ENCODE results near the gene SECISBP2.
"Not testable (repeated sequence)": the region's sequence is repeated elsewhere in the genome, so short reads cannot be mapped to it uniquely, and the experiment has no call there.

SECISBP2 gene

DNA sequence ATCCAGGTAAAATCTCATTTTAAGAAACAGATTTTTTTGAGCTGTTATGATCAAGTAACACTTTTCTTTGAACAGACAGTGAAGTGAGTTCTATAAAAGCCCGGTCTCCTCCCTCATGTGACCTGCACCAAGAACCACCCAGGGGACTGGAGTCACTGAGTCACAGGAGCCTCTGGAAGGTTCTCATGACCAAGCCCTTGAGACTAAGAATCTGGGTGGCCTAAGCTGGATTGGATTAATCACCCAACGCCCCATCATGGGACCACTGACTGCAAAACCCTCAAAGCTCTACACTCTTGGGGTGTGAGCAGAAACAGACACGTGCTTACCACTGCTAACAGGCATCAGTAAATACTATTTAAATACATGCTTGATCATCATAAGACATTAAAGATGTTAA lies 48.4 kb downstream of the SECISBP2 start:
- DNase-seq, result no peak

DNA sequence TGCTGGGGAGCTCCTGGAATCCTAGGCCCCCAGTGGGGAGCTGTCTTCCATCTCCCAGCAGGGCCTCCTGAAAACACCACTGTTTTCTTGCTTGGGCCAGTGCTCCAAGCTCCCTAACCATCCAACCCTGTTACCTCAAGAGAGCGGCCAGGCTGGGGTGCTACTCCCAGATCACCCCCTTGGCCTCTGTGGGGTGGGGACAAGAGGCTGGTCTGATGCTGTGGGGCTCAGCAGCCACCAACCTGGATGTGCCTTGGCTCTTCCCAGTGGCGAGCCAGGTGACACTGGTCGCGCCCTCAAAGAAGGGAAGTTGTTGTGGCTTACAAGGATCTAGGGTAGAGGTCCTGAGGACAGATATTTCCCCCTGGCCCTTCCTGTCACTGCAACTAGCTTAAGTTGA lies 49.0 kb downstream of the SECISBP2 start:
- no peak for DNase-seq

DNA sequence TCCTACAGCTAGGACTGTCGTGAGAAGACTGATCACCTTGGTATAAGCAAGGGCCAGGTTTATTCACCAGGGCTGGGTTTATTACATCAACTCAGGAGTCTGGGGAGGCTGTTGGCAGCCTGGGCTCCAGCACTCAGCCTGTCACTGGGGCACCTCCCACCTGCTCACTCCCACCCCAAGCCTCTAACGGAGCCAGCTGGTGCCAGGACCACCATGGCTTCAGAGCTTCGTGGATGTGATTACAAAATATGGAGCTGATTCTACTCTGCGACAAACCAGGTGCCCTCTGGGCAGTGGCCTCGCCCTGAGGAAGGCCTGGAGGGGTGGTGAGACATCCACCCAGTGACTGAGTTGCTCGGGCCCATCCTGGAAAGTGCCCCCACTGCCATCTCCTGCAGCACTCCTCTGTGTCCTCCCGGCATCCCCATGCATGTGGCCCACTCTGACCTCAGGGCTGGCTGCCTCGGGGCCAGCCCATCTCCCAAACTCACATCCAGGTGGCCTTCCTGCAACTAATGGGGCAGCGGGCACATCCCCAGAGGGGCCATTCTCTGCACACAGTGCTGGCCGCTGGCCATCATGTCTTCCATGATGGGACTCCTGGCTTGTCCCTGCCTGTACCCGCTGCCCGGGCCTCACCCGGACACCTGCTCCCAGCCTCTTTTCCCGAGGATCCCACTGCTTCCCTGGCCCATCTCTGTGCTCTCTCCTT lies 49.6 kb downstream of the SECISBP2 start:
- DNase-seq, result no peak

DNA sequence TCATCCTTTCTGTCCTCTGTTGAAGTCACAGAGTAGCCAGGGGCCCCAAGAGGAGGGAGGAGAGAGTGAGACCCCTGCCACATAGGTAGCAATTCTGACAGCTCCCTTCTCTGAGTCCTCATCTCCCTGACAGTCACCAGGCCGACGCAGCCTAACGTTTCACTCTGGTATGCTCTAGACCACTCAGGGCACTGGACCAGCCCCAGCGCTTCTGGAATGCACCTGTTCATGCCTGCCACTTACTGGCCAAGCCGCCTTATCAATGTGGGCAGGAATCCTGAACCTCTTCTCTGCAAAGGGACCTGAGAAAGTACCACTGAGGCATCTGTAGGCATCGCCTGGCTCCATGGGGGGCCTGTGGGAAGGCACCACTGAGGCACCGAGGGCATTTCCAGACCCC lies 50.2 kb downstream of the SECISBP2 start:
- no peak for DNase-seq

DNA sequence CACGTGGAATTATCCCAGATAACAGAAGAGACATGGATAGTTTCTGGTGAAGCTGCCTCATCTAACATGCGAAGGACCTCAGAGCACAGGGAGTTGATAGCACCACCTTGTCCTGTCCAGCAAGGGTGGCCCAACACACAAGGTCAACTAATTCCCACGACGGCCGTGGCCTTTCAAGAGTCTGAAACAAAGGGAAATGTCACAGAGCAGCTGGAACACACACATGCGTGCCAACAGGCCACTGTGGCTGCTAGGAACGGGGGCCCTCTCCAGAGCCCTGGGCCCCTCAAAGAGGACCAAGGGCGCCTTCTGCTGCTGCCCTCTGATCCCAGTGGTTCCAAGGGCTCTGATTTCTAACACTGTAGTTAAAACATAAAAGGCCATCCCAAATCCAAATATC lies 50.7 kb downstream of the SECISBP2 start:
- DNase-seq, result no peak

DNA sequence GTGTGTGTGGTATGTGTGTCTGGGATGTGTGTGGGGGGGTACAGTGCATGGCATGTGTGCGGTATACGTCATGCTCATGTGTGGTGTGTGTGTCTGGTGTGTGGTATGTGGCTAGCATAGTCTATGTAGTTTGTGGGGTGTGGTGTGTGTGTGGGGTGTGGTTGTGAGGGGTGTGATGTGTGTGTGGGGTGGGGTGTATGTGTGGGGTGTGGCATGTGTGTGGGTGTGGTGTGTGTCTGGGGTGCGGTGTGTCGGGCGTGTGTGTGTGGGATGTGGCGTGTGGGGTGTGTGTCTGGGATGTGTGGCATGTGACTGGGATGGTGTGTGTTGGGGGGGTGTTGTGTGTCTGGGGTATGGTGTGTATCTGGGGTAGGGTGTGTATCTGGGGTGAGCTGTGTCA lies 52.3 kb downstream of the SECISBP2 start:
- no peak for DNase-seq

DNA sequence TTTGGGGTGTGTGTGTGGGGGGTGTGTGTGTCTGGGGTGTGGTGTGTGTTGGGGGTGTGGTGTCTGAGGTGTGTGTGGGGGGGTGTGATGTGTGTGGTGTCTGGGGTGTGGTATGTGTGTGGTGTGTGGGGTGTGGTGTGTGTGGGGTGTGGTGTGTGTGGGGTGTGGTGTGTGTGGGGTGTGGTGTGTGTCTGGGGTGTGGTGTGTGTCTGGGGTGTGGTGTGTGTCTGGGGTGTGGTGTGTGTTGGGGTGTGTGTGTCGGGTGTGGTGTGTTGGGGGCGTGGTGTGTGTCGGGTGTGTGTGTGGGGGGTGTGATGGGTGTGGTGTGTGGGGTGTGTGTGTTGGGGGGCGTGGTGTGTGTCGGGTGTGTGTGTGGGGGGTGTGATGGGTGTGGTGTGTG lies 53.5 kb downstream of the SECISBP2 start:
- DNase-seq, result not testable (repeated sequence)

DNA sequence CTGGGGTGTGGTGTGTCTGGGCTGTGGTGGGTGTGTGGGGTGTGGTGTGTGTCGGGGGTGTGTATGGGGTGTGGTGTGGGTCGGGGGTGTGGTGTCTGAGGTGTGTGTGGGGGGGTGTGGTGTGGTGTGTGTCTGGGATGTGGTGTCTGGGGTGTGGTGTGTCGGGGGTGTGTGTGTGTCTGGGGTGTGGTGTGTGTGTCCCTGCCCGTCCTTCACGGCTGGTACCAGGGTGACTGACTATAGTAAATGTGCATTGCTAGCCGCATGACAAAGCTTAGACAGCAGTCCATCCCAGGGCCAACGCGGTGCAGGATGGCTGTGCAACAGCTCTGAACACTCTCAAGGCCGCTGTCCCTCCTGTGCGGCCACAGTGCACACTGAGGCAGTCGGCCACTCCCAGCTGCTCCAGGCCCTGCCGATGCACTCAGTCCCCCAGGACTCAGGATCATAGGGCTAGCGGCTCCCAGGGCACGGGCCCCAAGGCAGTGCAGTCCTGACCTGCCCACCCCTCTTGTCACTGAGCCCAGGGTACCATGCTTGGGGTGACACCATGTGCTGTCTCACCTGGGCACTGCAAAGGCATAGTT lies 54.0 kb downstream of the SECISBP2 start:
- no peak for DNase-seq

DNA sequence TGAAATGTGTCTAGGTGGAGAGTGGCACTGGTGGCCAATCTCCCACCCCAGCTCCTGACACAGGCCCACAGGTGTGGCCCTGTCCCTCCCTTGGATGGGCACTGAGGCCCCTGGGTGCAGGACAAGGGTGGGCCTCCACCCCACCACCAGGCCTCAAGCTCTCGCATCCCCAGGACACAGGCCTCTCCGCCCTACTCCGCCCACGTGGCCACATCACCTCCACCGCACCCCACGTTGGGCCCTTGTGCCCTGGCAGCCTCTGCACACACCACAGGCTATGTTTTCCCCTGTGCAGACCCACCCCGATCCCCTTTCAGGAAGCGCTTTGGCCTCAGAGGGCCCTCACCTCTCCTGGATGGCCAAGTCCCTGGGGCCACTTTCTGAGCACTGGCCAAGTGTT lies 54.7 kb downstream of the SECISBP2 start:
- DNase-seq, result no peak

DNA sequence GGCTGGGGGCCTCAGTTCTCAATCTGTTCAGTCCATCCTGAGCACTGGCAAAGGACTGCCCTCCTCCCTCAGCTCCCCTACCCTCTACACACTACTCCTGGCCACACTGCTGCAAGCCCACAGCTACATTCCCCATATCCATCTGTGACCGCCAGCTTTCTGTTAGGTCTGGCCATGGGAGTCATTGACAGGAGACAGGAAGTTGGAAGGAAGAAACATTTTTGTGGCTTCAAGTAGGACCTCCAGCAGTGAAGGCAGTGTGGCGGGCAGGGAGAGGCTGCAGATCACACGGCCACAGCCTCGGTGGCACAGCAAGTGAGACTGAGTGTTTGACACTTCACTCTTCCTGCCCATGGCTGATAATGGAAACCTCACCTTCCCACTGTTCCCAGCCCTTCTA lies 55.9 kb downstream of the SECISBP2 start:
- no peak for DNase-seq

DNA sequence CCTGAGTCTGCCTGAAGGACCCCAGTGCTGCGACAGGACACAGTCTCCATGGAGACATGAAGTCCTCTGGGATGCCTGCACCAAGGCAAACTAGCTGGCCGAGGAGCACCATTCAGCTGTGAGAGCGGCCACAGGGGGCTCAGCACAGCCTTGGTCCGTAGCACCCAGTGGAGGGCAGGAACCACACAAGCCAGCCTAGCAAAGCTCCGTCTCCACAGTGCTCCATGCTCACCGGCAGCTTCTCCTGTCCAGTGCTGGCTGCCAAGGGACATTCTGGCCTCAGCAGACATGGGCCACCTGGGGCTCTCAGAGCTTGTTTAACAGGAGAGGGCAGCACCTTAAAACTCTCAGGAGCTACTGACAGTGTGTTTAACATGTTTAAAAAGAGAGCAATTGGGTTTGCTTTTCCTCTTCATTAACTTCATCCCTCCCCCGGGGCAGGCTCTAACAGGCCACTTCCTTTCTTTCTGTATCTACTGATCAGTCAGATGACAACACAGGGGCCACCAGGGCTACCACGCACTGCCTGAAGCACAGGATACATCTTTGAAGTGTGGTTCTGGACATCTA lies 57.0 kb downstream of the SECISBP2 start:
- no peak for DNase-seq

DNA sequence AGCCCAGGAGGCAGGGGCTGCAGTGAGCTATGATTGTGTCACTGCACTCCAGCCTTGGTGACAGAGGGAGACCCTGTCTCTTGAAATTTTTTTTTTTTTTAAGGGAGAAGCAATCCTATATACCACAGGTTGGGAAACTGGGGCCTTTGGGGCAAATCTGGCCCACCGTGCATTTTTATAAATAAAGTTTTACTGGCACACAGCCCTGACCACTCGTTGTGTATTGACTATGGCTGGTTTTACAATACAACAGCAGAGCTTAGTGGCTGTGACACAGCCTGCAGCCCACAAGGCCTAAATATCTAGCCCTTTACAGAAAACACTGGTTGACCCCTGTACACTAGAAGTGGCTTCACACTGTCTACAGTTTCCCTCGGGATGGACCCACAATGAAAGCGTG lies 58.0 kb downstream of the SECISBP2 start:
- DNase-seq, result no peak

DNA sequence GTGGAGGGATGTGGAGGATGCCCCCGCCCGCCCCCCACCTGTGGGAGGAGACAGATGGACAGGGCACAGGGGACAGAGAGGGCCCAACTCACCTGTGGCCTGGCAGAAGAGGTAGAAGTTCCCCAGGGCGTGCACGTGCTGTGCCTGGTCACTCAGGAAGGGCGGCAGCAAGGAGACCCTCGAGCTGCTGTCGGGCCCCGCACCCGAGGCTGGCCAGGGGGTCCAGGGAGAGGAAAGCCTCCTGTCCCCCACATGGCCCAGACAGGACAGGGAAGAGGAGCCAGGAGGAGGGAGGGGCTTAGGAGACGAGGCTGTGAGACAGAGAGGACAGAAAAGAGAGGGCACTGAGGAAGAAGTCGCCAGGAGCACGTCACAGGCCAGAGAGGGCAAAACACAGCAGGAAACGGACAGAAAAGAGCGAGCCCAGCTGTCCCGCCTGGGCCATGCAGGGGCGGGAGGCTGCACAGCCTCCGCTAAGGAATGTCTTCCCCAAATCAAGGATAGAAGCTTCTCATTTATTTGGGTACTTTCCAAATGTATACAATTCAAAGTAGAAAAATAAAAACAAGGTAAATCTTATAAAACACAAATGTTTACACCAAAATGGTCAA lies 58.5 kb downstream of the SECISBP2 start:
- no peak for DNase-seq

DNA sequence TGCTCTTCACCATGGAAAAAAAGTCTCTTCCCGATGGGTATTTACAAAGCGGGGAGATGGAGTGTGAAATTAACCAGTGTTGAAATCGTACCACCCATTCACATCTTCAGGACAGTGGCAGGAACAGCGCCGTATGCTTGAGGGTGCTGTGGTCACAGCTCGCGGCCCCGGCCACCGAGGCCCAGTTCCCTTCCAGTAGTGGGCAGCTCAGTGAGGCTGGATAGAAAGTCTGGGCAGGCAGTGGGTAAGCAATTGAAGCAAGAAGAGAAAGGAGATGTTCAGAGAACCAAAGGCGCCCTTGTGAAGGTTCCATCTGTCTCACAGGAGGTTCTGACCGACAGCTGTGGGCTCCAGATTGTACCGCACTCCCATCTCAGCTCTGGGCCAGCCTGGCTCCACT lies 59.1 kb downstream of the SECISBP2 start:
- no peak for DNase-seq

DNA sequence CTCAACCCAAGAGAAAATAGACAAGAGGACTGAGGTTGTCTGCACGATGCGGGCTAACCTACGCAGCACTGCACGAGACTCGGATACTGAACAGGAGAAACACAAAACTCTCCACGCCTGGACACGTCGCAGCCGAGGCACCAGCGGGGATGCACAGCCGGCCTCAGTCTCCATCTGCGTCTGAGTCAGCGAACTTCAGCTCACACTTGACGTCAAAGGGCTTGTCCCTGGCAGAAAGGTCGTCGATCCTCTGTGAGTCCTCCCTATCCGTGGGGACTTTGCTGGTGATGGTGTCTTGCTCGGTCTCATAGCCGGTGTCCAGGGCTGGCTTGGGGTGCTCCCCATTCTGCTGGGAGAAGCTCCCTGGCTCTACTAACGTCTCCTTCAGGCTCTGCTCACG lies 60.2 kb downstream of the SECISBP2 start:
- DNase-seq, result no peak

DNA sequence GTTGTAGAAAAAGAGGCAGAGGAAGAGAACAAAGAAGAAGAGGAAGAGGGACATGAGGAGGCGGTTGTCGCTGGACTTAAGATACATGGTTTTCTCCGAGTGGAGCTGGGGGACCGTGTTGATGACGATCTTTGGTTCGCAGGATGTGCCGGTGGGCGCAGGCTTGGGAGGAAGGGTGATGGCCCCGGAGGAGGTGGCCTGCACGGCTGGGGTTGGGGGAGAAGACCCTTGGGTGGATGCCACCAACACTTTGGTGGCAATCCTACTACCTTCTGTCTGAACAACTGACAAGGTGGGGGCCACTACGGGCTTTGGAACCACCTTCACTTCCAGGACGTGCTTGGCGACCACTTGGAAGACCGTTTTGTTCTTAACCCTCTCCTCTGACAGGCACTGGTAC lies 60.7 kb downstream of the SECISBP2 start:
- no peak for DNase-seq

DNA sequence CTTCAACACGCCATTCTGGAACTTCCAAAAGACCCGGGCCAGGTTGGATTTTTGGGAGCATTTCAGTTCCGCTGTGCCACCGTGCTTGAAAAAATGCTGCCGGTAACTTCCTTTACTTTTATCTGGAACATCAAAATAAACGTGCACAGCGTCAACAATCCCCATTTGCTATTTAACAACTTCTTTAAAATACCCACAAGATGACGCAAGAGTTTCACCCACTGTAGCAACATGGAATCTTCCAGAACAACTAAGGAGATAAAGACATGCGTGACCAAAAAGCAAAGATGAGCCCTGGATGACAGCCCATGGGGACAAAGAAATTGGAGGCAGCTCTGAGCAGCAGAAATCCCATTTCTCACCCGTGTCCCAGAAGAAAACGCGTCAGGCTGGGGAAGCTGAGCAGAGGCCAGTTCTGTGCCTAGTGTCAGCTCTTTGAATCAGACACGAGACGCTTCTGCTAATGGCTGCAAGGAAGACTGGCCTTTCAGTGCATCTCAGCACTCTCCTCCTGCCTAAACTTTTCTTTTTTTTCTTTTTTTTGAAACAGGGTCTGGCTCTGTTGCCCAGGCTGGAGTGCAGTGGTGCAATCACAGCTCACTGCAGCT lies 61.3 kb downstream of the SECISBP2 start:
- no peak for DNase-seq

DNA sequence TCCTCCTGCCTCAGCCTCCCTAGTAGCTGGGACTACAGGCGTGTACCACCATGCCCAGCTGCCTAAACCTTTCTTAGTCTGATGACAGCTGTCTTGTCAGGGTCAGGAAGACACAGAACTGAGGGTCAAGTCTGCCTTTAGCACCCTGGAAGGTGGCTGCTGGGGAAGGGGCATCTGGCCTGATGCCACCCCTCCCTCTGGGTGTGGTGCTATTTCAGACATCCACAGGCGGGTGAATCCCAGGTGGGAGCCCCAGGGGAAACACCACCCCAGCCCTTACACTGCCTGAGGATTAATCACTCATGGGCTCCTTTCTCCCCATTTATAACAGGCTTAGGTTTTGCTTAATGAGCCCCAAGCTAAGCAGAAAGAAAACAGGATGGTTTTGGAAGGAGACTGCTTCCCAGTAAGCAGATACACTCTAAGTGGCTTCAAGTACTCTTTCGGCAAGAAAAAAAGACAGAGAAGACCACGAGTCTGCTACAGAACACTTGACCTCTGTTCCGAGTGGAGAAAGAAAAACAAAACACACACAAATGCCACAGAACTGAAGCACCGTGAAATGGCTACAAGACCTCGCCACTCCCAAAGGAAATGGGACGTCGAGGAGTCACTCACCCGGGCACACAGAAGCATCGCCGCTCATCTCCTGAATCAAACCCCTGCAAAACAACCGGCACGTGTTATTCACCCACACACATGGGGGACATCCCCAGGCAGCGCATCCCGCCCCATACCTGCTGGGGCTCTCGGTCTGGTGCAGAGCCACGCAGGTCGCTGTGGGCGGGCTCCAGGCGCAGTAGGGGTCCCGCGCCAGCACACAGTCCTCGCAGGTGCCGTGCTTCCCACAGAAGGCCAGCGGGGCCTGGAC lies 62.4 kb downstream of the SECISBP2 start:
- no peak for DNase-seq

DNA sequence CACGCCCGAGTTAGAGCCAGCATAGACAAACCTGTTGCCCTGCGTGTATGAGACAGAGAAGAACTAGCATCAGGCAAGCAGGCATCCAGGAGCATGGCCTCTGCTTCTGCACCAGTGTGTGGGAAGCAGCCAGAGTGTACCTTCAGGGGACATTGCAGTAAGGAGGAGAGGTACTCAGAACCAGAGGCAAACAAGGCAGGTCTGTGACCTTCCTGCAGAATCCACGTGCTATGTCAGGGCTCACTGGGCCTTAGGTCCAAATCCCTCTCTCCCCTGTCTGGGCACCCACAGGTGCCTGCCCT lies 63.0 kb downstream of the SECISBP2 start:
- no peak for DNase-seq

DNA sequence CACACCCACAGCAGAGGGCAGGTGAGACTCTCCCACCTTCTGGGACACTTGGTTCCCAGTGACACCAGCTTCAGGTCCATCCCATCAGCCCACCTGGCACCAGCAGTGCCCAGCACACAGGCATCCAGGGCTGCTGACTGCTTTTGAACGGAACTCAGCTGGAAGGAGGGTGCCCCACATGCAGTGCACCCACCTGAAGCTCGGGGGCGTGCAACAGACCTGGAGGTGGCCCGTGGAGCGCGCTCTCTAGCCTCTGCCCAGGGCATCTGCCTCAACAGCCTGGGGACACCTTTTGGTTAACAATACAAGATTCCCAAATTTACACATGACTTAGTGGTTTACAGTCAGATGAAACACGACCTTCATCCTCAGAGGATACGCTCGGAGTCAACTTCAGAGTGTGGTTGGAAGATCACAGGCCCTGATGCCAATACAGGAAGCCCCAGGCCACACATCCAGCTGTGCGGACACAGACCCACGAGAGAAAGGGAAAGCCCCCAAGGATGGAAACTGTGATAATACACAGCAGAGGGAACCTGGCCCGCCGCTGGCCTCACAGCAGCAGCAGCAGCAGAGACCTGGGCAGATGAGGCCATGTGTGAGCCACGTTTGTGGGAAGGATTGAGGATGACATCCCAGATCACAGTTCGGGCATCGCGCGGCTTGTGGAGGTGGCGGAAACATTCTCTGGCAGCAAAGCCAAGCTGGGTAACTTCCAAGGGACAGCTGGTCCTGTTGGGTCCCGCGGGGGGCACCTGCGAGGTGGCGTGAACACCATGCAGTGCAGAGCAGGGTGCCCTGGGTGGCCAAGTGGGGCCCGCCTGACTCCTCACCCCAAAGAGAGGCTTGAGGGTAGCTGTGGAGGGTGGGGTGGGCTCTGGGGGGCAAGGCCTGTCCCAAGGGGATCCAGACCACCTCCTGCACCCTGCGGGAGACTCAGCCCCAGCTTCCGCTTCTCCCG lies 64.0 kb downstream of the SECISBP2 start:
- no peak for DNase-seq

DNA sequence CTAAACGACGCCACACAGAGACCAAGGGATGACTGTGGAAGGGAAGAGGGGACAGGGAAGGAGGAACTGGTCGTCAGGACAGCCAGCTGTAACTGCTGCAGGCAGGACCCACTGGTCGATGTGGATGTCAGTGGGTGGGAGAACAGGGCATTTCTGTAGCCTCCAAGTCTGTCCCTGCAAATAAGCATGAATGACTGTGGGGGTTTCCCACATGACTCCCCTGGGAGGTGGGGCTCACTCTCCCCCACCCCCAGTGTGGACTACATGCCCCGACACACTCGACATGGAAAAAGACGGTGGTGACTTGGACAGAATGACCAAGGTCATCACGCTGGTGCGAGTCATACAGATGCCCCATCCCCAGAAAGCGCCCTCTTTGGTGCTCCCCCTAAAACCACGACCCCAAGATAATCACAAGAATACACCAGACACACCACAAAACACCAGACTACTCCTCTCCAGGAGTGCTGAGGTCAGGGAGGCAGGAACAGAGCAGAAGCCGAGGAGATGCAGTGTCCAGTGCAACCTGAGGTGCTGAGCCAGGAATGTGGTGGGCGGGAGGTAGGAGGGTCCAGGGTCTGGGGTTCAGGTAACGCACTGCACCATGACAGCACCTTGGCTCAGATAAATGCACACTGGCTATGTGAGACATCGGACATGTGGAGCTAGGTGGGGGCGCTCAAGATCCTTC lies 64.9 kb downstream of the SECISBP2 start:
- DNase-seq, result no peak

All from femur (tissue), 1 donor.